Mammary epithelial cell (primary cell): ENCODE results near the gene FRMD6.

ENCODE experiments used
- EZH2 ChIP-seq: IDR thresholded peaks from 2 replicates; pipeline ENCODE4 v1.6.1; 2012; ENCODE audit warnings: low read length, inconsistent platforms, borderline replicate concordance
- TF ChIP-seq, protein P1 (sequence below), 2 donors: IDR thresholded peaks in 1 of 2; conservative IDR thresholded peaks in 1 of 2; 2 replicates each; pipeline ENCODE4 v1.5.1; 2011 to 2012; ENCODE audit warnings: inconsistent platforms in 2 of 2, low read length in 2 of 2, mild to moderate bottlenecking in 2 of 2, control low read depth in 1 of 2, low read depth in 1 of 2; ENCODE audit not compliant: insufficient read depth in 1 of 2; ENCODE audit errors: extremely low read depth in 1 of 2

DNA sequence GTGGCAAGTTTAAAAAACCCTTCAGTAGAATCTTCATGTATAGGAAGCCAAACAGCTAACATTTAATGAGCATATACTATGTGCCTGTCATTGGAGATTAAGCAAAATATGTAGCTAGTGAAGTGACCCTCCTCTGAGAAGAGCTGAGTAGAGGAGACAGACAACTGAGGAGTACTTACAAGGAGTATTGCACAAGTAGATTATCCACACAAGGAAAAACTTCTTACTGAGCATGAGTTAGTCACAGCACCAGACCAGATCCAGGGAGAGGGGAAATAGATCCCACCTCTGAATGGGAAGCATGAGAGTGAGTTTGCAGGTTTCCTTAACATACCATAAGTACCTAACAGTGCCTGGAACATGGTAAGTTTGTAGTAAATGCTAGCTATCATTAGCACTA, 33.0 kb downstream of the FRMD6 start:
- TF ChIP-seq, protein P1, sequence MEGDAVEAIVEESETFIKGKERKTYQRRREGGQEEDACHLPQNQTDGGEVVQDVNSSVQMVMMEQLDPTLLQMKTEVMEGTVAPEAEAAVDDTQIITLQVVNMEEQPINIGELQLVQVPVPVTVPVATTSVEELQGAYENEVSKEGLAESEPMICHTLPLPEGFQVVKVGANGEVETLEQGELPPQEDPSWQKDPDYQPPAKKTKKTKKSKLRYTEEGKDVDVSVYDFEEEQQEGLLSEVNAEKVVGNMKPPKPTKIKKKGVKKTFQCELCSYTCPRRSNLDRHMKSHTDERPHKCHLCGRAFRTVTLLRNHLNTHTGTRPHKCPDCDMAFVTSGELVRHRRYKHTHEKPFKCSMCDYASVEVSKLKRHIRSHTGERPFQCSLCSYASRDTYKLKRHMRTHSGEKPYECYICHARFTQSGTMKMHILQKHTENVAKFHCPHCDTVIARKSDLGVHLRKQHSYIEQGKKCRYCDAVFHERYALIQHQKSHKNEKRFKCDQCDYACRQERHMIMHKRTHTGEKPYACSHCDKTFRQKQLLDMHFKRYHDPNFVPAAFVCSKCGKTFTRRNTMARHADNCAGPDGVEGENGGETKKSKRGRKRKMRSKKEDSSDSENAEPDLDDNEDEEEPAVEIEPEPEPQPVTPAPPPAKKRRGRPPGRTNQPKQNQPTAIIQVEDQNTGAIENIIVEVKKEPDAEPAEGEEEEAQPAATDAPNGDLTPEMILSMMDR (conservative IDR thresholded peaks at IDR 0.05 in 1 of 2, IDR thresholded peaks at IDR 0.05 in 1 of 2; ENCODE audit: extremely low read depth in 1 of 2, insufficient read depth in 1 of 2, low read depth in 1 of 2, low read length in 2 of 2): no peak
- no peak for TF ChIP-seq EZH2
